NCI-H446 treated with DMSO at 0.1 percent for 48 hours (cell line): Measurements from ENCODE around the gene SUCLG2.

ENCODE experiments used
- DNase-seq: peaks from one replicate; lab custom pipeline; 2025; lab: John Stamatoyannopoulos, UW

The SUCLG2 gene

GRCh38 chr3:67384016-67384415 lies 270.4 kb downstream of the SUCLG2 start:
- DNase-seq: no peak

DNA sequence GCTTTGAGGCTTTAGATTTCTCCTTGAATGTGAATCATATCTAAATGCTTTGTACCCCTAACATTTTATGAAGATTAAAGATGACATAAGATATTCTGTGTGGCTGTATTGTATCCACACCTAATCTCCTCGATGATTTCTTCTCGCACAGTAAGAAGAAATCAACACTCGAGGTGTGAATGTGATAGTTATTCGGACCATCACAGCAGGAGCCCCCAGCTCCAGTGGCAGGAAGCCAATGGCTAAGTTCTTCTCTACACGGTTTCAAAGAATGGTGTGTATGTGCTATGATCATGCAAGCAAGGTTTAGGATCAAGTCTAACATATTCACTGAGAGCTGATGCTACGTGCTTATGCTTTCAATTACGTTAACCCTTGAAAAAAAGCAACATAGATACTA lies 271.0 kb downstream of the SUCLG2 start:
- no peak for DNase-seq

GRCh38 chr3:67382536-67382935 lies 271.9 kb downstream of the SUCLG2 start:
- no peak for DNase-seq

GRCh38 chr3:67381667-67382272 lies 272.6 kb downstream of the SUCLG2 start:
- no peak for DNase-seq

- DNase-seq: no peak
These were observed 274.3 kb downstream of the SUCLG2 start for GRCh38 chr3:67380118-67380517.

- no peak for DNase-seq
These were observed 277.1 kb downstream of the SUCLG2 start for GRCh38 chr3:67377299-67377698.

- no peak for DNase-seq
These were observed 278.0 kb downstream of the SUCLG2 start for GRCh38 chr3:67376416-67376815.

DNA sequence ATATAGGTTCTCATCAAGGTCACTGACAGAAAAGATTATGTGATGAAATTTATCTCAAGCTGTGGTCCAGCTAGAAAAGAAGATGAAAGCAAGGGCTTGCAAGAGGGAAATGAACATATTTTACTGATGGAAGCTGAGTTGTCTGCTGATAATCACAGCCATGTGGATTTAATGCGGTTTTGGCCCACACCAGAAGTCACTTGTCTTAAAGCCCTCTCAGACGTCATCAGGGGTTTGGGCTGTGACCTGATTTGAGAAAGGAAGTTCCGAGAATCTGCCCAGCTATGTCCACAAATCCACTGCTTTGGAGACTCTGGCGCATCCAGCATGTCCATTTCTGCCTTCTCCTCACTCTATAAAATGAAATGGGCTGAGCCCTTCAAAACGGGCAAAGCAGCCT lies 278.4 kb downstream of the SUCLG2 start:
- no peak for DNase-seq

DNA sequence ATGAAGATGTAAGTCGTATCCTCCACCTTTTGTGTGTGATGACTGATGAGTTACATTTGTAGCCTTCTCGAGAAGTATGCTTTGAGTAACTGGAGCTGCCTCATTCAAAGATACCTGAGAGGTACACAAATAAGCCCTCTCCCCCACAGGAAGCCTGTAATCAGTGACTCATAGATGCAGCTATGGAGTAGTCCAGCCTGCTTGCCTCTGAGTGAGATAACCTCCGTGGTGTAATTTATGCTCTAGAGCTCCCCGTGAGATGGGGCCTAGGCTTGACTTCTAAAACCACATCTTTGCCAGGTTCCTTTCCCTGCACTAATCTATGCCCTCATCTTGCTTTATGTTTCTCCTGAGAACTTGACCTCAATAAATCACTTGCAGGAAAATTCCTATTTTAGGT lies 291.7 kb downstream of the SUCLG2 start:
- no peak for DNase-seq

DNA sequence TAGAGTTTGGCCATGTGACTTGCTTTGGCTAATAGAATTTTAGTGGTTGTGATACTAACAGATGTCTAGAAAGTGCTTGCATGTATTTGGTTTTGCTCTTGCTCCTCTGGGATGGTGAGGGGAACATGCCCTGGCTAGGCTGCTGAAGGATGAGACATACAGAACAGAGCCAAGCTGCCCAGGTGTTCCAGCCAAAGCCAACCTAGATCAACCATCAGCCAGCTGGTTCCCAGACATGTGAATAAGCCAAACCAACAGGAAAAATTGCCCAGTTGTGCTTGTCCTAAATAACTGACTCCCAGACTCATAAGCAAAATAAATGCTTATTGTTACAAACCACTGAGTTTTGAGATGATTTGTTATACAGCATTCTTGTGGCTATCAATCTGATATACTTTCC lies 292.6 kb downstream of the SUCLG2 start:
- no peak for DNase-seq

DNA sequence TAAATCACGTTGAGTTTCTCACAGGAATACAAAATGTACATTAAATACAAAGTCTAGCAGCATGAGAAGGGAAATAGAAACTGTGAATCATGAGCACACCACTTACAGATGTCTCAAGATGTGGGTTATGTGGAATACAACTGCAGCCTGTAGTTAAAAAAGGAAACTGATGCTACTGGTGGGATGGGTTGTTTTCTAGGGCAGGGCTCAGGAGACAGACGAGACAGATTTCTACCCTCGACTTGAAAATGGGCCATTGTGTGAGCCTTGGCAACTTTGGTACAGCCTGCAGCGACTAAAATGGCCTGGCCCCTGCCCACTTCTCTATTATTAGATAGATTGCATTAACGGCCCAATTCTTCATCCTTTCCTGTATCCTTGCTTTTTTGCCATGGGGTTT lies 293.1 kb downstream of the SUCLG2 start:
- DNase-seq: no peak

DNA sequence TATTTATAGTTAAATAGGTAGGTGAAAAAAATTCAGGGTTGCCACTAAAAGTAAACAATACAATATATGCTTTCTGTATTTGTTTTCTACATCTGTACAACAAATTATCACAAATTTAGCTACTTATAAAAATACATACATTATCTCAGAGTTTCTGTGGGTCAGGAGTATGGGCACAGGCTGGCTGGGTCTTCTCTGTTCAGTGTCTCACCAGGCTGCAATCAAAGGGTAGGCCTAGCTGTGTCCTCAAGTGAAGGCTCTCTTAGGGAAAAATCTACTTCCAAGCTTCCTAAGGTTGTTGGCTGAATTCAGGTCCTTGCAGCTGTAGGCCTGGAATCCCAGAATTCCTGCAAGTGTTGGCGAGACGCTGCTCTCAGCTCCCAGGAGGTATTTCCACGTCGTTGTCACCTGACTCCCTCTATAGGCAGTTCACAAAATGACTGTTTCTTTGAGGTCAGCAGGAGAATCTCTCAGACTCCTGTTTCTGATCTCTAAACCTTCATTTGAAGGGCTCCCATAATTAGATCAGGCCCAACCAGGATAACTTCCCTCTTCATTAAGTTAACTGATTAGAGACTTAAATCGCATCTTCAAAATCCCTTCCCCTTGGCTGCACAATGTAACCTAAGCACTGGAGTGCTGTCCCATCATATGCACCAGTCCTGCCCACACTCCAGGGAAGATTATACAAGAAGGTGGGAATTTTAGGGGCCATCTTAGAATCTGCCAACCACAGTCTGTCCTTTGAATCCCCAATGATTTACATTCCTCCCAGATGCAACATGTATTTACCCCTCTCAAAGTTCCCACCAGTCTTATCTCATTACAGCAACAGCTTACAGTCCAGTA lies 296.6 kb downstream of the SUCLG2 start:
- no peak for DNase-seq

GRCh38 chr3:67349551-67350174 lies 304.7 kb downstream of the SUCLG2 start:
- no peak for DNase-seq

GRCh38 chr3:67346081-67346480 lies 308.3 kb downstream of the SUCLG2 start:
- no peak for DNase-seq

DNA sequence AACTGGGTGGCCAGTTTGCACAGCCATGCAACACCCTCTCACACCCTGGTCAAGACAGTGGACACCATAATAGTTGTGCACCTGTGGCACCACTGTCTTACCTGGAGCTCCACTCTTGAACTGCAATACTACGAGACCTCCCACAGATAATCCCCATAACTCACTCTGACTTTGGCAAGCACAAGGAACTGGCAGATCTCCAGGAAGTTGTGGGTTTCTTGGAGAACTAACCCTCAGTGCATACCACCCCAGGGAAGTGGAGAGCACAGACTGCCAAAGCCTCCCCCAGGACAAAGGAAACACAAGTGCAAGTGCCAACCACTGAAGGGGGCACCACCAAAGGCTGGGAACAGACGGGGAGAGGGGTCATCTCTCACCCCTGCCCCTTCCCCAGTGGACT lies 318.6 kb downstream of the SUCLG2 start:
- DNase-seq: no peak

DNA sequence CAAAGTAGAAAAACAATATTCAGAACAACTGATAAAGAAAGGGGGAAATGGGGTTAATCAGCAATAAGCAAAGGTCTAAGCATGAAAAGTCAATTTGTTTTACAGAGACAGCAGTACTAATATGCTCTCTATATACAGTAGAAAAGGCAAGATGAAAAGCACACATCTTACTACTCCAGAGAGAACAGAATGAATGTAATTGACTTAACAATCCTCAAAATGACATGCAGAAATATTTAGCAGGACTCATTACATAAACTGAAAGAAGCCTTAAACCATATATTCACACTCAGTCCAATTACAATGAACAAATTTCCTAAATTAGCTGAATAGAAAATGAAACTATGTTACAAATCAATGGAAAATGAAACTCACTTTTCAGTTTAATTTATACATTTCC lies 319.8 kb downstream of the SUCLG2 start:
- DNase-seq: no peak

DNA sequence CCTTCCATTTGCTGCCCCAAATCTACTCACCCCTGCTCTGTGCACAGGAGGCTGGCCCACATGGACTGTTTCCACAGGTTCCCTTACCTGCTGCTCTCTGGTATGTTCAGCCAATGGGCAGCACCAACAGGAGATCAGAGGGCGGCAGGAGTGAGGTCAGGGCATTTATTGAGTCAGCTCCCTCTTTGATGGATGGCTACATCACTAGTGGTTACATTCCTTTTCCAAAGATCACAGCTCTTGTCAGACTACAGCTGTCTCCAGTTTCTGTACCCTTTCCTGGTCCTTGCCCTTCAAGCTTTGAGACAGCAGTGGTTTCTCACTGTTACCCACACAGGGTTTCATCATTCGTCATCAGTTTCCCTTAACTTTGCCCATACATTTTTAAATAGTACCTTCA lies 325.1 kb downstream of the SUCLG2 start:
- DNase-seq: no peak

- DNase-seq: no peak
These were observed 326.8 kb downstream of the SUCLG2 start for GRCh38 chr3:67327582-67327981.

GRCh38 chr3:67325231-67325630 lies 329.2 kb downstream of the SUCLG2 start:
- no peak for DNase-seq
